Endodermal cell (in vitro differentiated cells): ENCODE measurements around the gene ELAVL2. TPM values are rescaled to one million over a fixed set of nuclear protein-coding genes. Genes with fewer than 3 reads are reported as not detected.

Experiments
- DNase-seq: peaks from one replicate; pipeline ENCODE4 v3.0.0-alpha.2; 2017
- H3K27ac ChIP-seq: 2 replicates; pipeline ENCODE4 v1.5.1; 2013; ENCODE audit warnings: mild to moderate bottlenecking, low read depth, low read length, moderate library complexity
- H3K27me3 ChIP-seq: 2 replicates; pipeline ENCODE4 v1.6.1; 2013; ENCODE audit warnings: mild to moderate bottlenecking, low read length, moderate library complexity; ENCODE audit not compliant: insufficient read depth, control insufficient read depth, poor library complexity, severe bottlenecking
- H3K36me3 ChIP-seq: 2 replicates; pipeline ENCODE4 v1.7.0; 2013; ENCODE audit warnings: mild to moderate bottlenecking, low read length, moderate library complexity; ENCODE audit not compliant: control insufficient read depth, insufficient read depth
- H3K4me1 ChIP-seq: one replicate; pipeline ENCODE4 v1.7.0; 2013; ENCODE audit warnings: low read length; ENCODE audit not compliant: control insufficient read depth, insufficient read depth
- H3K4me3 ChIP-seq: 2 replicates; pipeline ENCODE4 v1.5.1; 2013; ENCODE audit warnings: mild to moderate bottlenecking, low read length, moderate library complexity
- H3K9ac ChIP-seq: 2 replicates; pipeline ENCODE4 v1.6.1; 2013; ENCODE audit warnings: mild to moderate bottlenecking, low read length, moderate library complexity; ENCODE audit not compliant: poor library complexity, severe bottlenecking; ENCODE audit errors: extremely low read depth
- H3K9me3 ChIP-seq: 2 replicates; pipeline ENCODE4 v1.6.1; 2013; ENCODE audit warnings: mild to moderate bottlenecking, low read length, moderate library complexity; ENCODE audit not compliant: control insufficient read depth
- H3K27ac Mint-ChIP-seq: 2 replicates; pipeline ENCODE4 v1.8.0; 2020; ENCODE audit warnings: mixed read lengths
- H3K27me3 Mint-ChIP-seq: 2 replicates; pipeline ENCODE4 v1.8.0; 2021; ENCODE audit warnings: mild to moderate bottlenecking, mixed read lengths; ENCODE audit not compliant: insufficient read depth
- H3K36me3 Mint-ChIP-seq: 2 replicates; pipeline ENCODE4 v1.8.0; 2020; ENCODE audit warnings: low read depth, mixed read lengths
- H3K4me1 Mint-ChIP-seq: 2 replicates; pipeline ENCODE4 v1.8.0; 2020; ENCODE audit warnings: mixed read lengths
- H3K4me3 Mint-ChIP-seq: 2 replicates; pipeline ENCODE4 v1.8.0; 2020; ENCODE audit warnings: mild to moderate bottlenecking, moderate library complexity, mixed read lengths
- H3K9me3 Mint-ChIP-seq: 2 replicates; pipeline ENCODE4 v1.8.0; 2020; ENCODE audit warnings: mild to moderate bottlenecking, mixed read lengths
- CTCF ChIP-seq: fragments of 200-600 bp; sonication (generic); conservative IDR thresholded peaks from 2 replicates; pipeline ENCODE4 v1.5.0; 2021; ENCODE audit warnings: antibody characterized with exemption, mild to moderate bottlenecking
- WGBS, 2 experiments: methylation state at CpG; one replicate each; pipeline versions ENCODE4 v1.1.5 to v1.1.7; 2013; ENCODE audit warnings: missing lambda C conversion rate in 2 of 2, mixed read lengths in 1 of 2; ENCODE audit not compliant: insufficient coverage in 1 of 2, insufficient read length in 1 of 2; 5-methylcytosine and 5-hydroxymethylcytosine counted together
- total RNA-seq, 2 donors: library from RNA; stranded (reverse); fragmentation: NEBNext Ultra II Directional in 1 of 2; extraction: Animal tissue kit (Norgen Biotek cat#: 25700) in 1 of 2; gene quantifications; 2 replicates in 1 of 2; 3 replicates in 1 of 2; pipeline ENCODE4 v1.2.1, GENCODE V29; 2021

ELAVL2 gene
- total RNA-seq, 2 donors from 2014 or later: 4.7 to 6.2 TPM

GRCh38 chr9:23683611-23684061 lies 142.4 kb downstream of the ELAVL2 start:
- Mint-ChIP-seq H3K27ac (no peak overlapping the region), H3K36me3 (no peaks in the 10 kb centered on the region), H3K4me1 (peaks cover 16% of the 10 kb centered on the region), H3K9me3 (no peaks in the 10 kb centered on the region), H3K4me3 (no peak overlapping the region), H3K27me3 (no peaks in the 10 kb centered on the region)
- H3K27ac ChIP-seq: no peak overlapping the region
- no peaks in the 10 kb centered on the region for H3K9me3 ChIP-seq
- no peaks in the 10 kb centered on the region for H3K36me3 ChIP-seq
- WGBS, 2 experiments: 51 to 69% methylated on average over 6 of the region's 7 CpGs
- H3K27me3 ChIP-seq: no peaks in the 10 kb centered on the region
- peak; percentile 56 for DNase-seq
- no peak overlapping the region for H3K9ac ChIP-seq
- H3K4me1 ChIP-seq: no peaks in the 10 kb centered on the region
- no peak overlapping the region for H3K4me3 ChIP-seq
- no peak for TF ChIP-seq CTCF

- no peaks in the 10 kb centered on the region for H3K36me3 Mint-ChIP-seq
- no peak for TF ChIP-seq CTCF
- H3K9ac ChIP-seq: no peak overlapping the region
- H3K27me3 ChIP-seq: no peaks in the 10 kb centered on the region
- no peaks in the 10 kb centered on the region for H3K4me1 ChIP-seq
- no peak overlapping the region for H3K27ac Mint-ChIP-seq
- H3K27me3 Mint-ChIP-seq: no peaks in the 10 kb centered on the region
- H3K9me3 ChIP-seq: no peaks in the 10 kb centered on the region
- no peak overlapping the region for H3K4me3 Mint-ChIP-seq
- H3K36me3 ChIP-seq: no peaks in the 10 kb centered on the region
- H3K4me1 Mint-ChIP-seq: peaks cover 16% of the 10 kb centered on the region
- H3K4me3 ChIP-seq: no peak overlapping the region
- WGBS, 2 experiments: 84 to 94% methylated on average over 2 to 3 of the region's 3 CpGs
- no peak overlapping the region for H3K27ac ChIP-seq
- H3K9me3 Mint-ChIP-seq: no peaks in the 10 kb centered on the region
- no peak for DNase-seq
These were observed 143.1 kb downstream of the ELAVL2 start for GRCh38 chr9:23682891-23683431.

DNA sequence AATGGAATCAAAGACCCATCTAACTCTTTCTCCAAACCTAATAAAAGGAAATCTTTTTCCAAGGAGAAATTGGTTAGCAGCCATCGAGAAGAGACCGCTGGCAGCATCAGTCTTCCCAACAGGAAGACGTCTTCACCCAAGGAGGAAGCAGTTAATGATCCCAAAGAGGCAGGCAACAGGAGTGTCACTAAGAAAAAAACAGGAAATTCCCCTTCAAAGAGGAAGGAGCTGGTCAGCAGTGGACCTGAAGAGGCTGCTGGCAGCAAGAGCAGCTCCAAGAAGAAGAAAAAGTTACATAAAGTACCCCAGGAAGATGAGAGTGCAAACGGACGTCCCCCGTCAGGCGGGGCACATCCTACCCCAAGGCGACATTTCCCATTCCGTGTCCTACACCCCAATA lies 143.7 kb downstream of the ELAVL2 start:
- TF ChIP-seq CTCF: no peak
- no peaks in the 10 kb centered on the region for H3K27me3 Mint-ChIP-seq
- Histone ChIP-seq H3K36me3 (no peaks in the 10 kb centered on the region), H3K4me1 (no peaks in the 10 kb centered on the region), H3K27ac (no peak overlapping the region), H3K9me3 (no peaks in the 10 kb centered on the region), H3K27me3 (no peaks in the 10 kb centered on the region), H3K9ac (no peak overlapping the region), H3K4me3 (no peak overlapping the region)
- peaks cover 16% of the 10 kb centered on the region for H3K4me1 Mint-ChIP-seq
- no peak for DNase-seq
- WGBS, 2 experiments: 92 to 94% methylated on average over 6 to 8 of the region's 9 CpGs
- no peak overlapping the region for H3K4me3 Mint-ChIP-seq
- H3K9me3 Mint-ChIP-seq: no peaks in the 10 kb centered on the region
- H3K36me3 Mint-ChIP-seq: no peaks in the 10 kb centered on the region
- H3K27ac Mint-ChIP-seq: no peak overlapping the region
